Activated T-cell treated with anti-CD3 and anti-CD28 coated beads for 4 hours (primary cell): Measurements from ENCODE around the gene C12orf56.
"Not testable (repeated sequence)": the region's sequence is repeated elsewhere in the genome, so short reads cannot be mapped to it uniquely, and the experiment has no call there.

ENCODE experiments used
- DNase-seq: peaks from one replicate; pipeline ENCODE4 v3.0.0-alpha.2; 2020

C12orf56 gene

GRCh38 chr12:64229240-64229639, 161.3 kb downstream of the C12orf56 start:
- DNase-seq = no peak

- DNase-seq = no peak
Observed at GRCh38 chr12:64225626-64226025, 164.9 kb downstream of the C12orf56 start.

GRCh38 chr12:64222009-64222765, 168.4 kb downstream of the C12orf56 start, which contains the start of gene KICS2:
KICS2 (minus strand) TSS chr12:64222296; CDS start chr12:64222237, 59 bp downstream.
- peak; percentile 91 for DNase-seq

GRCh38 chr12:64221651-64222008, 168.9 kb downstream of the C12orf56 start:
- peak; percentile 53 for DNase-seq

GRCh38 chr12:64220046-64220445, 170.5 kb downstream of the C12orf56 start:
- DNase-seq = no peak

GRCh38 chr12:64219145-64219544, 171.4 kb downstream of the C12orf56 start:
- no peak for DNase-seq

- no peak for DNase-seq
Observed at GRCh38 chr12:64218597-64218996, 172.0 kb downstream of the C12orf56 start.

DNA sequence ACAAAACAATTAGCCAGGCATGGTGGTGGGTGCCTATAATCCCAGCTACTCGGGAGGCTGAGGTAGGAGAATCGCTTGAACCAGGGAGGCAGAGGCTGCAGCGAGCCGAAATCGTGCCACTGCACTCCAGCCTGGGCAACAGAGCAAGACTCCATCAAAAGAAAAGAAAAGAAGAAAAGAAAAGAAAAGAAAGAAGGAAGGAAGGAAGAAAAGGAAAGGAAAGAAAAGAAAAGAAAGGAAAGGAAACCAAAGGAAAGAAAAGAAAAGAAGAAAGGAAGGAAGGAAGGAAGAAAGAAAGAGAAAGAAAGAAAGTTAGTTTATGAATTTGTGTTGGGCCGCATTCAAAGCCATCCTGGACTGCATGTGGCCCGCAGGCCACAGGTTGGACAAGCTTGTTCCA, 172.9 kb downstream of the C12orf56 start:
- DNase-seq = not testable (repeated sequence)

GRCh38 chr12:64216239-64216638, 174.3 kb downstream of the C12orf56 start:
- DNase-seq = no peak
